GM12873 (cell line): ENCODE results near the gene TMED8.

ENCODE experiments used
- TF ChIP-seq, protein P1 (sequence below): IDR thresholded peaks from 2 replicates; pipeline ENCODE4 v1.5.1; 2012; ENCODE audit warnings: low read depth, mild to moderate bottlenecking, moderate library complexity, low read length, control low read depth; ENCODE audit not compliant: insufficient read depth; ENCODE audit errors: missing control alignments

The TMED8 gene

DNA sequence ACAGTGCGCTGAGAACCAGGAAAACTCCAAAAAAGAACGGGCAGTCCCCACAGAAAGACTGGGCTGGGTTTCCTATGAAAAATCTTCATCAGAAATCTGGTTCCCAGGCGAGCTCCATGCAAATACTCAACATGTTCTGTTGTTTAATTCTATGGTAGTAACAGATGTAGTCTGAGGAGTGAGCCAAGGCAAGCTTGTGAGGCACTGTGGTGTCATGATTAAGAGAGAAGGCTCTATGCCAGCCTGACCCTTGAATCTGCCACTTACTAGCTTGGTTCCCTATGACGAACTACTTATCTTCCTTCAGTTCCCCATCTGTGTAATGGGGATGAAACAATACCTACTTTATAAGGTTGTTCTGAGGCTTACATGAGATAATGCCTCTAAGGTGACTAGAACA, 66.9 kb downstream of the TMED8 start:
- TF ChIP-seq, protein P1, sequence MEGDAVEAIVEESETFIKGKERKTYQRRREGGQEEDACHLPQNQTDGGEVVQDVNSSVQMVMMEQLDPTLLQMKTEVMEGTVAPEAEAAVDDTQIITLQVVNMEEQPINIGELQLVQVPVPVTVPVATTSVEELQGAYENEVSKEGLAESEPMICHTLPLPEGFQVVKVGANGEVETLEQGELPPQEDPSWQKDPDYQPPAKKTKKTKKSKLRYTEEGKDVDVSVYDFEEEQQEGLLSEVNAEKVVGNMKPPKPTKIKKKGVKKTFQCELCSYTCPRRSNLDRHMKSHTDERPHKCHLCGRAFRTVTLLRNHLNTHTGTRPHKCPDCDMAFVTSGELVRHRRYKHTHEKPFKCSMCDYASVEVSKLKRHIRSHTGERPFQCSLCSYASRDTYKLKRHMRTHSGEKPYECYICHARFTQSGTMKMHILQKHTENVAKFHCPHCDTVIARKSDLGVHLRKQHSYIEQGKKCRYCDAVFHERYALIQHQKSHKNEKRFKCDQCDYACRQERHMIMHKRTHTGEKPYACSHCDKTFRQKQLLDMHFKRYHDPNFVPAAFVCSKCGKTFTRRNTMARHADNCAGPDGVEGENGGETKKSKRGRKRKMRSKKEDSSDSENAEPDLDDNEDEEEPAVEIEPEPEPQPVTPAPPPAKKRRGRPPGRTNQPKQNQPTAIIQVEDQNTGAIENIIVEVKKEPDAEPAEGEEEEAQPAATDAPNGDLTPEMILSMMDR, result no peak

DNA sequence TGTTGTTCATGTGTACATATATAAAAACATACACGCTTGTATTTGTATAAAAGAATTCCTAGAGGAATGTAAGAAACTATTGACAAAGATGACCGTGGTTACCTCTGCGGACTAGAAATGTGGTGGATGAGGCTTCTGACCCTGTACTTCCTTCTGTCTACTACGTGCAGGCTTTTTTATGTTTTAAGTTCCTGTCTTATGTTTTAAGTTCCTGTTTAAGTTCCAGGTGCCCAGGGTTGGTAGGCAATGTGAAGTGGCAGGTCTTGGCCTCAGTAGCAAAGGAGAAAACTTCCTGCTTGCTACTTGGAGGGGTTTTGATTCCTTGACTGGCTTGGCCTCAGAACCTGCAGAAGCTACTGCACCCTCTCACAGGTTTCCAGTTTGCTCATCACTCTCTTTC, 67.8 kb downstream of the TMED8 start:
- TF ChIP-seq, protein P1, result no peak

DNA sequence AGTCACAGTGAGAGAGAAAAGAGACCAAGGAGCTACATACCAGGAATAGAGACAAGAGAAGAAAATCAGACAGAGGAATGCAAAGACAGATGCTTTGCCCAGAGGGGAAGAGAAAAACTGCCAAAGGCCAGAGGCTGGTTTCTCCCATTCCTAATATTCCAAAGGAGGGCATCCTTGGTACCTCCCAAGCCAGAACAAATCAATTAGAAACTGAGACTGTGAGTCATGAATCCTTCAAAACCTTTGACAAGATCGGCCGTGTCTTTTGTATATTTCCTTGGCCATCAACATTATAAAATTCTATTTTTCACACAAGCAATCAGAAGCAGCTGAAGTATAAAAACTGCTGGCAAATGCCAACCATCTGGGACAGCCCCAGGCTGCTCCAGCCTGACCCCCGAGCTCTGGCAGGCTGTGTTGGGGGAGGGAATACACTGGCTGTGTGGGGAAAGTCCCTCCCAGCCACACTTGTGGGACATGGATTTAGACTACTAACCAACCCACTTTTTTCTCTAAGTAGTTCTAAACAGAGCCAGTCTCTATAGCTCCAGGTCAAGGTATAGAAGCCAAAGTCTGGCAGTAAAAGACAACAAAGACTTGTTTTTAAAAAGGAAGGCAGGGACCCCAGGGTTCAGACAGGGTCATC, 69.9 kb downstream of the TMED8 start:
- TF ChIP-seq, protein P1, result no peak

DNA sequence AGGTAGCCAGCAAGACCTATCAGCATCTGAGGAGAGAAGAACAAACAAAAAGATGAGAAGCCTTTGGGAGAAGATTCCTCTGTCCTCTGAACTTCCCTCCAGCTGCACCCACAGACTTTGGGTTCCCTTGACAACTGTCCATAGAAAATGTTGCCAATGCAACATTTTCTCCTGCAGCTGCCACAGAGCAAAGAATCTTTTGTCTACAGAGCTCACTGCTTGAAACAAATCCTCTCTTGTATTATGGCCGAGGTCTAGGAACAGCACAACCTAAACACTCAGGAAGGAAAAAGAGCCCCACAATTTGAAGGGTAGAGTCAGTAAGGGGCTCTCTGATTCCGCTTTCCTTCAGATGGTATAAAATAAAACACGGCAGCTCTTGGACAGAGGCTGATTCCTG, 70.5 kb downstream of the TMED8 start:
- TF ChIP-seq, protein P1, result no peak

DNA sequence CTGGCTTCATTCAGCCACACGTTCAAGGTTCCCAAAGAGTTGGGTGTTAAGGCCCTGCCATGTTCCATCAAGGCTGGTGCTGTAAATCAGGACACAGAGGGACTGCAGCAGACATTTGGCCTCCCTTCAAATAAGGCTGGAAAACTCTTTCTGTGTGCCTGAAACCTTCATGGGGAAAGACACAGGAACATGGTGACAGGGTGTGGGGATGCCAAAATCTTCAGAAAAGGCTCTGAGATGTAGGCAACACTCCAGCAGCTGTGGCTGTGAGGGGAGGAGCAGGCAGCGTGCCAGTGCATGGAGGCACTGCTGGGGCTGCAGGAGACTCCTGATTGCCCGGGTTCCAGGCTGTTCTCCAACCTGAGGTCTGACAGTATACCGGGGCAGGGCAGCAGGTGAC, 71.2 kb downstream of the TMED8 start:
- TF ChIP-seq, protein P1, result no peak

DNA sequence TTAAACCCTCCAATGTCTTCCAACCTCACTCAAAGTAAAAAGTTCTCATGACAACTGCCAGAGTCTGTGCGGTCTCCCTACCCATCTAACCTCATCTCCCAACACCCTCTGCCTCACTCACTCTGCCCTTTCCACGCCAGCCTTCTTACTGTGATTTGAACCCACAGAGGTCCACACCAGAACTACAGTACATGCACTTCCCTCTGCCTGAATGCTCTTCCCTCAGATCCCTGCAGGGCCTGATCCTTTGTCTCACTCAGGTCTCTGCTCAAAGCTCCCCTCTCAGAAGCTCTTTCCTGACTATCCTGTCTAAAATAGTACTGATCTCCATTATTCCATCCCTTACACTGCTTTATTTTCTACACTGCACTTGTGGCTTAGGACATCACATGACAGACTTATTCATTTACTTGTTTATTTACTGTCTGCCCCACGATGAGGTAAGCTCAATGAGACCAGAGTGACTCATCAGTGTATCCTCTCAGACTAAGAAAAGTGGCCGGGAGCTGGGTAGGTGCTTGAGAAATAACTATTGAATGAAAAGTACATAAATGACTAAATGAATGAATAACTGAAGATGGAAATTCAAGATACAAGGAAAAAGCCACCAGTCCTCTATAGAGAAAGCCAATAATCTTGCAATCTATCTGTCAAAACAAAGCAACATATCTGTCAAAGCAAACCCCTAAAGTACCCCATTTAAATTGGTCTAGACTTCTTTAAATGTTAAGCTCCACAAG, 73.3 kb downstream of the TMED8 start:
- TF ChIP-seq, protein P1, result no peak

DNA sequence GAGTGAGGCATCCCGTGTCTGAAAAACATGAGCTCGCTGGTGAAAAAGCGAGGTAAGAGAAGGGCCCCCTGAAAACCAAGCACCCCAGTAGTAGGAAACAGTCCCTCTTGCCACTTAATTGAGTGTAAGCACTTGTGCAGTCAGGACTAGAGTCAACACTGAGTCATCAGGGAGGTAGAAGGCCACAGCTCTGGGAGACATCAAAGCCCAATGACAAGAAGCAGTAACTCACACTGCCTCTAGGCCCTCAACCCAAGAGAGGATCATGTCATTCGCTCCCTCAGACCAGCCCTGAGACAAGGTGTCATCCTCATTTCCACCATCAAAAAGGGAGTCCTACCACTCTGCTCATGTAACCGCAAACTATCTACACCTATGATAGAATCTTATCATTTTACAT, 74.0 kb downstream of the TMED8 start:
- TF ChIP-seq, protein P1, result no peak
